Eye (tissue), 1 donor: ENCODE measurements around the gene TENM3.

Experiments used
- DNase-seq: peaks from one replicate; pipeline ENCODE4 v3.0.0-alpha.2; 2015

Gene TENM3

DNA sequence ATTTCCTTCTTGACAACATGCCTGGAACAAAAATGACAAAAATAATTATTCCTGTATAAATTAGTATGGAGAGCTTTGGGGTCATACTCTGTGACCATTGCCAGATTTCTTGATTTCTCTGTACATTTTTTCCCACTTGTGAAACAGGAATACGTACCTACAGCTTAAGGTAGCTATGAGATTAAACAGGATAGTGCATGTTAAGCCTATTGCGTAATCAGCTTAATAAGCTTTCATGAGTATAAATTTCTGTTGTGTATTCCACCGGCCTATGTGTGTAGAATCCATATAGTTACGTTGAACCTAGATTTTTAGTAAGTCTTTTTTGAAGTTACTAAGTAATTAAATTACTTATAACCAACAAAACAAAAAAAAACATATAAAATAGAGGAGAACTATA lies 339.0 kb downstream of the TENM3 start:
- DNase-seq: no peak

DNA sequence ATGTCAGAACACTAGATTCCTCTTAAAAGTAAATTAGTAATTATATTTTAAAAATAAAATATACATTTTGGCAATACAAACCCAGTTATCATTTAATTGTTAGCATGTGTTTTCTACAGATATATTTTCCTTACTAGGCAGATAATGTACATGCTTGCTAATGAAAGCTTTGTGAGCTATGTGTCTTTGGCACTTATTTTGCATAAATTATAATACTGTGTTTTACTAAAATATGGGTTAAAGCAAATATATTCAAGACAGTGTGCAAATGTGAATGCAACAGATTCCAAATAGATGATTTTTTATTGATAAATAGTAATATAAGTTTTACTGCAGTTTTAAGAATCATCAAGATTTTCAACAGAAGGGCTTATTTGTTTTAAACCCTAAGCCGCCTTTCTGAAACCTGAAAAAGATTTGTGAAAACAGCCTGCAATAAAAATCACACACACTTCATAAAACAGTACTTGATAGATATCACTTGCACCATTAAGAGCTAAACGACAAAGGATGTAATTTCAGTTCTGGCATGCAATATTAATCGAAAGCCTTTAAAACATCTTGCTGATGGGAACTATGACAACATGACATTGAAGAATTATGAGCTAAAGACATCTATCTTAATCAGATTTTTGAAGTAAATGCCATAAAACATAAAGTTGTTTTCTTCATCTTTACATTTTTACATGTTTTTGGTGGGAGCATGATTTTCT lies 340.7 kb downstream of the TENM3 start:
- no peak for DNase-seq

DNA sequence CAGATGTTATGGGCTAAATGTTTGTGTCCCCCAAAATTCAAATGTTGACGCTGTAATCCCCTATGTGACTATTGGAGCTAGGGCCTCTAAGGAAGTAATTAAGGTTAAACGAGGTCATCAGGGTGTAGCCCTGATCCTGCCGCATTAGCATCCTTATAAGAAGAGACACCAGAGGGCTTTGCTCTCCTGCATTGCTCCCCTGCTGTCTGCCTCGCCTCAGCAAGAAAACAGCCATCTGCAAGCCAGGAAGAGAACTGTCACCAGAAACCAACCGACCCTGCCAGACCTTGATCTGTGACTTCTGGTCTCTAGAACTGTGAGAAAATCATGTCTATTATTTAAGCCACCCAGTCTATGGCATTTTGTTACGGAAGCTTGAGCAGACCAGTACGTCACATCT lies 342.1 kb downstream of the TENM3 start:
- DNase-seq: no peak

DNA sequence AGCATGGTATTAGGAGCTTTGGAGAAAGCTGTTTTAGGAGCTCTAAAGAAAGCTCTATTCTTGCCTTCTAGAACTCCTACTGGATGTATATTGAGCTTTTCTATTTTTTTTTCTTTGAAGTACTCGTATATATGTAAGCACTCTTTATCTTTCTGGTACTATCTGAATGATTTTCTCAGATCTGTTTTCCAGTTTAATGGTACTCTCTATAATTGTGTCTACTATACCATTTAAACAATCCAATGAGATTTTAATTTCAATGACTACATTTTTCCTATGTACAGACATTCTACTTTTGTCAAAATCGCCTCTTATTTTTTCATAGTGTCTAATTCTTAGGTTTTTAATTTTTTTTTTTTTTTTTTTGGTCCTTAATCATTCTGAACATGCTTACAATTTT lies 345.9 kb downstream of the TENM3 start:
- DNase-seq: no peak

DNA sequence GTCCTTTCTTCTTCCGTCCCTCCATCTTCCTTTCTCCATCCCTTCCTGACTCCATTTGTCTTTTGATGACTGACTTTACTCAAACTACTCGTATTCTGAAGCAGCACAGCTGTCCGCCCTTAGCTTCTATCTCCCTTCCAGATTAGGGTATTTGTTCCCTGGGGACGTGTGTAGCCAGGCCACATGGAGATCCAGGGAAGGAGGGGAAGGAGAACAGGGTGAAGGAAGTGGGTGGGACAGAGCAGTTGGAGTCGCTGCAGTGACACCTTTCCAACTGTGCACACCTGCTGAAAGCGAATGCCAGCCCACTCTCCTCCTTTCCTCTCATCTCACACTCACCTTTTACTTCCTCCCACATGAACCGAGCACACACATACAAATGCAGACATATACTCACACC lies 350.2 kb downstream of the TENM3 start:
- no peak for DNase-seq

DNA sequence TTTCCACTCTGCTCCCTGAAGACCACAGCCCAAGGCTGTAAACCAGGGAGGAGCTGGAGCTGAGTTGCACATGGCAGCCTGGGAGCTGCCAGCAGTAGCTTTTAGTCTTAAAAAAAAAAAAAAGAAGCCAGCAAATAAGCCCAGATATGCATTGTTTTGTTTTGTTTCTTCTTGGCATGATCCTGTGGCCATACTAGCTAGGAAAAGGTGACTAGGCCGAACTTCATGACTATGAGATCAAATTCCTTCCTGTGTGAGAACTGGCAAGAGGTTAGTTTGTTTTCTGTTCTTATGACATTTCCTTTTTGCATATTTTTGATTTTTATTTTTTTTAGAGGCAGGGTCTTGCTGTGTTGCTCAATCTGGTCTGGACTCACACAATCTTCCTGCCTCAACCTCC lies 350.7 kb downstream of the TENM3 start:
- no peak for DNase-seq

DNA sequence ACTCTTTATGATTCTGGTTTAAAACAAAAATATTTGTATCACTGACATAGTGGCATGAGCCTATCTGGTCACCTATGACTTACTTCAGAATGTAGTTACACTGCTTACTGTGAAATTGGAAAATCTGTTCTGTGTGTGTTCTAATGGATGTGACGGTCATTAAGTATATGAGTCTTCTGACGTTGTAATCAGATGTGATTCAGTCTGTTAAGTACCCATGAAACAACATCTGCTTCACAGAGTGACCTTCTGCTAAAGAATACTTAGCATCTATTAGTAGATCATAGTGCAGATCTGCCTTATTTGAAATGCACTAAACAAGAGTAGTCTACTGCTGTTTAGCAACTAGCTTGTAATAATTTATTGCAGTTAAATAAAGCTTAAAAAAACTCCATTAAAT lies 356.9 kb downstream of the TENM3 start:
- DNase-seq: peak; percentile 47

DNA sequence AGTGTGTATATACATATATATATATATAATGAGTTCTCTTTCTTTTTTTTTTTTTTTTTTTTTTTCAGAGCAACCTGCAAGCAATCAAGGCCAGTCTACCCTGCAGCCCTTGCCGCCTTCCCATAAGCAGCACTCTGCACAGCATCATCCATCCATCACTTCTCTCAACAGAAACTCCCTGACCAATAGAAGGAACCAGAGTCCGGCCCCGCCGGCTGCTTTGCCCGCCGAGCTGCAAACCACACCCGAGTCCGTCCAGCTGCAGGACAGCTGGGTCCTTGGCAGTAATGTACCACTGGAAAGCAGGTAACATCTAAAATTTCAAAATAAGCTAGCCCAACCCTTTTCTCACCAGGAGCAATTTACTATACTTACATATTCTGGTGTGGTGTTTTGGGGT lies 357.7 kb downstream of the TENM3 start:
- DNase-seq: no peak

DNA sequence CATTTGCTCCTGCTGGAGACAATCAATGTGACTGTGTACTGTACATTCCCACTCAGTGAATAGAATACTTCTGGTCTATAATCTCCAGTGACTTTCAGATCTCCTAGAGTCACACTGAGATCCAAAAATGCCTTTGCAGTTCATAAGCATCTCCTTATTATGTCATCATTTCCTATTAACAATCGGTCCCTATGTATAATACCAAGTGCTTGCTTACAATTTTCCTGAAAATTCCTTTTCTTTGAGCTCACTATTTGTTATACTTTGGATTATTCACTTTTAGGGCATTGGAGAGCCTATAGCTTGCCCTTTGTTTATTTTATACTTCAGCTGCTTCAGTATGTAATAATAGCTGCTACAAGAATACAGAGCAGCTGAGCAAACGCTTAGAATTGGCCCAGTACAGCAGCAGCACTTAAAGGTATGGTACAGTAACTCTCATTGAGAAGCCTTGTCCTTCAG lies 361.0 kb downstream of the TENM3 start:
- no peak for DNase-seq

DNA sequence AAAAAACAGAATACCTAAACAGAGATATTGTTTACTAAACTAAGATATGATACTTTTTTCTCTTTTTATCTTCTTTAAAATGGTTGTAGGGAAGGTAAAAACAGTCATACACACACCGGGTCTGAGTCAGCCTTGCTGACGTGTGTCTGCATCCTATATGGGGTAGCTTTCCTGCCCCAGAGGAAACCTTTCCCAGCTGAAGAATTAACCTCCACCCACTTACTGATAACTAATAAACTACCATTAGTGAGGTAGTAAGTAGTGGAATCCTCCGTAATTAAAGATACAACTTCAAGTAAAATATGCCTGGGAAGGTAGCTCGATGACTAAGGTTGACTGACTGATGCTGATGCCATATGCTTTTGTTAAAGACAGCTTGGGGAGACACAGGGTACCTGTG lies 361.8 kb downstream of the TENM3 start:
- DNase-seq: no peak

DNA sequence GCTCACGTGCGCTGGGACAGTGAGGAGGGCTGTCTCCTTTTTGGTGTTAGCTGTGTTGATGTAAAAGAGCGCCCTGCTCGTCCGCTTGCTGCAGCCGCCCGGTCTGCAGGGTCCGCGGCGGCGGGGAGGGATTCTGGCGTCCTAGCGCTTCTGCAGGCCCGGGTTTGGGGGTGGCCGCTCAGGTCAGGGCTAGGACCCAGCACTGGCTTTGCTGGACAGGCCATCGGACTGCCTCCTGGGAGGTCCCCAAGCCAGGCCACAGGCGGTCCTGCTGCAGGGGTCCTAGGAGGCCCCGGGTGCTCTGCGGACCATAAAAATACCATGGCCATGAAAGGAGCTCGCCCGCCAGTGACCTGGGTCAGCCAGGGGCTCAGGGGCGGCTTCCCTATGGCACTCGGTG lies 365.3 kb downstream of the TENM3 start:
- no peak for DNase-seq

DNA sequence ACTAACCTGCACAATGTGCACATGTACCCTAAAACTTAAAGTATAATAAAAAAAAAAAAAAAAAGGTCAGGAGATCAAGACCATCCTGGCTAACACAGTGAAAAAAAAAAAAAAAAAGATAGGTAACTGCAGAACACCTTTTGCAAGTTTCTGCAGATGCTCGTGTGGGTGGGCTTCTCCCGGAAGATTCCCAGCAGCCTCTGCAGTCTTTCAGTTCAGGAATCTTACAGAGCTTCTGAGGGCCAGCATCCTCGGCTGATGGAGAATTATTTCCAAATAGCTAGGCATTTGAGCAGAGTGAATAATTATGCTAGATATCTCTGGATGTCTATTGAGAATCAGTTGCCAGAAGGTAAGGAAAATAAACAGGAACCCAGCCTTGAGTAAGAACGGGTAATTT lies 373.3 kb downstream of the TENM3 start:
- no peak for DNase-seq

DNA sequence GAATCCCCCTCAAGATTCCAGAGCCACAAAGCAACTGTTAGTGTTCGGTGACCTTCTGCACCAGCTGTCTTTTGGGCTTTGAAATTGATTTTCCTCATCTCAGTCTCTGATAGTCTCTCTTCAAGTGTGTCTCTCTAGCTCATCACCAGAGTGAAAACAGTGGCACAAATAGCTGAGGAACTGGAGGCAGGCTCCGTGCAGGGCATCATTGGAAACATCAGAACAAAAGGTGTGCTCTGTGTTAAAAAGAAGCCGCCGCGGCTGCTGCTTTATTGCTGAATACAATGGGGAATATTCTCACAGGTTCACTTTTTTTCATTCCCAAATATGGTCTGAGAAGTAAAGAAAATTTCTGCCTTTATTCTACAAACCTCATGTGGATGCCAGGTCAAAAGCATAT lies 376.5 kb downstream of the TENM3 start:
- DNase-seq: peak; percentile 49

DNA sequence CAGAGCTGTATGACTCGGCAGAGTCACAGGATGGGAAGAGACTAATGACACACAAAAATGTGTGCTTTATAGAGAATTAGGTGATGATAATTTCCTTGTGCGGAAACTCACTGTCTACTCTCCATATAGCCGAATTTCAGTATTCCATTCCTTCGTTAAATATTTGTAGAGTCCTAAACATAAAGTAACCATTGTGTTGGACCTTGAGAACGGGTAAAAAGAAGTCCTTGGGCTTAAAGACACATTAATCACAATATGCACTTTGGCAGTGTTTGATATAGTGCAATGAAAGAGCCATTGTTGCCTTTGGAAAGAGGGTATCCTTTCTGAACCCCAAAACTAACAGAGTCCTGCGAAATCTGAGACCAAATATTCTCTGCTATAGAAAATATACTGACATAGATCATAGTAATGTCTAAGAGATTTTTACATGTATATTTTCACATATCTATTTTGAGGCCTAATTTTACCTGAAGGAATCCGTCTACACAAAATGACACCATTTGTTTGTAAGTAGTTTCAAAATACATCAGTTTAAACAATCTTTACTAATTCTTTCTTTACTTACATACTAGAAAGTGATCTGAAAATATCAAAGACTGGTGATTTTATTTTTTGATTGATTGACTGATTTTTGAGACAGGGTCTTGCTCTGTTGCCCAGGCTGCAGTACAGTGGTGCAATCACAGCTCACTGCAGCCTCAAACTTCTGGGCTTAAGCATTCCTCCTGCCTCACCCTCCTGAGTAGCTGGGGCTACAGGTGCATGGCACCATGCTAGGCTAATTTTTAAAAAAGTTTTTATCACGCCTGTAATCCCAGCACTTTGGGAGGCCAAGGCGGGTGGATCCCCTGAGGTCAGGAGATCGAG lies 377.1 kb downstream of the TENM3 start:
- no peak for DNase-seq

DNA sequence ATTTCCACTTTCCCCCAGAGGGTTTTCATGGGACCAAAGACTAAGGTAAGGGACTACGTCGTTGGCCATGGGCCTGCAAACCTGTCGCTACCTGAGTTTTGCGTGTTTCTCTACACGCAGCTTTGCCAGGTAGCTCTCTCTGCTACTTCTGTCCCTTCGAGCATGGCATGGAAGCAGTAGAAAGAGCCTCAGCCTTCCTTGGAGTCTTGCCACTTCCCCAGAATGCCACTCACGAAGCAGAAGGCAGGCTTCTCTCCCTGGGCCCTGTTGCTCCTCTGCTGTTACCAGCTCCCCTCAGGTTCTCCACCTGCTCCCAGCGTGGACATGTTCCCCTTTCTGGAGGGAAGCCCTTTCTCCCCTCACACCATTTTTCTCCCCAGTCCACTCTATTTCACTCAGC lies 381.1 kb downstream of the TENM3 start:
- no peak for DNase-seq

DNA sequence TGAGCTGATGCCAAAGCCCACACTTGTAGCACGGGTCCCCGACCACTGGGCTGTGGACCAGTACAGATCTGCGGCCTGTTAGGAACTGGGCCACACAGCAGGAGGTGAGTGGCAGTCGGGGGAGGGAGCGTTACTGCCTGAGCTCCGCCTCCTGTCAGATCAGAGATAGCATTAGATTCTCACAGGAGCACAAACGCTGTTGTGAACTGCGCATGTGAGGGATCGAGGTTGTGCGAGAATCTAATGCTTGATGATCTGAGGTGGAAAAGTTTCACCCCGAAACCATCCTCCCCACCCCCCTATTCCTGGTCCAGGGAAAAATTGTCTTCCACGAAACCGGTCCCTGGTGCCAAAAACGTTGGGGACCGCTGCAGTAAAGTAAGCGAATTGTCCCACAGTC lies 382.0 kb downstream of the TENM3 start:
- DNase-seq: no peak

DNA sequence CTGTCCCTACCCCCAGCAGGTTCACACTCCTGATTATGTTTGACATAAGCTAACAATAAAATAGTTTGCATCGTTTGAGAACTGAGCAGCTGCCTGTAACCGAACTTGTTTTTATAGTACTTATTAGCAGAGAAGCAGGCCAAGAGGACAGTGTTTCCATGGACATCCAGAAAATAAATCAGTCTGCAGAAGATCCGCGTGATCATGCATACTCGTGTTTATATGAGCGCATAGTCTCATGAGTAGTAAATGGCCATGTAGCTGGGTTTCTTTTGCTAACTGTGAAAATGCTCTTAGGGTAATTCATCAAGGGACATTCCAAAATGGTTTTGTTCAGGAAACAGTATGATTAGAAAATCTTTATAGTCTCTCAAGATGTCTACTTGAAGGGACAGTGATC lies 384.8 kb downstream of the TENM3 start:
- DNase-seq: no peak

DNA sequence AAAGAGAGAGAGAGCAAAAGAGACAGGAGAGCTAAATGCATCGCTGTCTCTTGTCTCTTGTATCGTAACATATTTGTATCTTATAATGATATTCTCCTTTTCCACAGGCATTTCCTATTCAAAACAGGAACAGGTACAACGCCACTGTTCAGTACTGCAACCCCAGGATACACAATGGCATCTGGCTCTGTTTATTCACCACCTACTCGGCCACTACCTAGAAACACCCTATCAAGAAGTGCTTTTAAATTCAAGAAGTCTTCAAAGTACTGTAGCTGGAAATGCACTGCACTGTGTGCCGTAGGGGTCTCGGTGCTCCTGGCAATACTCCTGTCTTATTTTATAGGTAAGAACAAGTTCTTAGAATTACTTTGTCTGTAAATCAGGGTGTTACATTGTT lies 385.3 kb downstream of the TENM3 start:
- no peak for DNase-seq

DNA sequence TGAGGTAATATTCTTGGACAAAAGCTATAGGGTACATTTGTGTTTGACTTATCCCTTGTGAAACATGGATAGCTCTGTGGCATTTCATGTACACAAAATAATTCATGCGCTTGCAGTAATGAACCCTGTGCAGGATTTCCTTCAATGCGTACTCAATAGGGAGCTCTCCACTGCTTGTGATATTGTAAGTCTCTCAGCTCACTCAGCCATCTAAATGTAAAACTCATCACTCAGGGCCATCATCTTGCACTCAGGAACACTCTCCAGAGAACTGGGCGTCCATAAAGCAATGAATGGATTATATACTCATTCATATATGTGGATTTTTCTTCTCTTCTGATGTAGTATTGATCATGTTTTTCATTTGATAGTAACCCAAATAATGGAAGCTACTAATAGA lies 385.9 kb downstream of the TENM3 start:
- DNase-seq: peak; percentile 59

DNA sequence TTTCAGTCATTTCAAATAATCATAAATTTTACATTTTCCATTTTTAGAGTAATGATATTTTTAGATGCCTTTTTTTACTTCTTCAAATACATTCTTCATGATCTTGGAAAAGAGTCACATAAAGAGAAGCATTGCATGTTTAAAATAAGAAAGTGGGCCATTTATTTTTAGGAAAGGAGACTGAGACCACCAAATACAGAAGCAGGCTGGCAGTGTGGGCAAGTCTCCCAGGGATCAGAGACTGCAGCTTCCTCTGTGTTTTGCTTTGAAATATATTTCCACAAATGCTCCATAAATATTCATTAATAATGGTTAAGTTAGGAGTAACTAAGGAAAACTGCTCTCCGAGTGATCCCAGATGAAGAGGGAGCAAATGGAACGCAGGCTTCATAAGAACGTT lies 397.3 kb downstream of the TENM3 start:
- no peak for DNase-seq

DNA sequence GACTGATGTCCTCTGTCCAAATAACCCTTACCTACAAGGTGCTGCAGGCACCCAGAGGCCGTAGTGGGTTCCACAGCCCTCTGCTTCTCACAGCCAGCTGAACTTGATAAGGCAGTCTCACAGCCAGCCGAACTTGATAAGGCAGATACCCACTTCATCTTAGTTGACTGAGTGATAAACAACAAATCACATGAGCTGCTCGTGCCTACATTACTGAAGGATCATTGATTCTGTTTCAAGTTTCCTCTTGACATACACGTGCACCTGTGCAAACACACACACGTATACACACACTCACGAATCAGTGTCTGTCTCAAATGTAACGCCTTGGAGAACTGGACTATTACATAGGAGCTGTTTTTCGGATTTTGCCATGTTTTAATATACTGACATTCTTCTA lies 397.7 kb downstream of the TENM3 start:
- no peak for DNase-seq

DNA sequence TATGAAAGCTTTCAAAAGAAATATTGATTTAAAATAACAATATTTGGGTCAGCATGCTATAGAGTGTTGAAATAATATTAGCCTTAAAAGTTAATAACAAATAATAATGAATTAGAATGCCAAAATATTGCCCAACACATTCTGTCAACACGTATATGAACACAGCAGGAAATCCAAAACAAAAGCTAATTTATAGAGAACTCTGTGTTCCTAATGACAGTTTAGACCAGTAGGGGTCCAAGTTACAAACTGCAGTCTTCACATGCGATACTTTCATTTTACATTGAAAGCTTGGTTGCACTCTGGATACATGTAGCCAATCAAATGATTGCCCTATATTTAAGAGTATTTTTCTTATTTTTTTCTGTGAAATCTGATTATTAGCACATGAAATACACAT lies 399.6 kb downstream of the TENM3 start:
- peak; percentile 37 for DNase-seq

DNA sequence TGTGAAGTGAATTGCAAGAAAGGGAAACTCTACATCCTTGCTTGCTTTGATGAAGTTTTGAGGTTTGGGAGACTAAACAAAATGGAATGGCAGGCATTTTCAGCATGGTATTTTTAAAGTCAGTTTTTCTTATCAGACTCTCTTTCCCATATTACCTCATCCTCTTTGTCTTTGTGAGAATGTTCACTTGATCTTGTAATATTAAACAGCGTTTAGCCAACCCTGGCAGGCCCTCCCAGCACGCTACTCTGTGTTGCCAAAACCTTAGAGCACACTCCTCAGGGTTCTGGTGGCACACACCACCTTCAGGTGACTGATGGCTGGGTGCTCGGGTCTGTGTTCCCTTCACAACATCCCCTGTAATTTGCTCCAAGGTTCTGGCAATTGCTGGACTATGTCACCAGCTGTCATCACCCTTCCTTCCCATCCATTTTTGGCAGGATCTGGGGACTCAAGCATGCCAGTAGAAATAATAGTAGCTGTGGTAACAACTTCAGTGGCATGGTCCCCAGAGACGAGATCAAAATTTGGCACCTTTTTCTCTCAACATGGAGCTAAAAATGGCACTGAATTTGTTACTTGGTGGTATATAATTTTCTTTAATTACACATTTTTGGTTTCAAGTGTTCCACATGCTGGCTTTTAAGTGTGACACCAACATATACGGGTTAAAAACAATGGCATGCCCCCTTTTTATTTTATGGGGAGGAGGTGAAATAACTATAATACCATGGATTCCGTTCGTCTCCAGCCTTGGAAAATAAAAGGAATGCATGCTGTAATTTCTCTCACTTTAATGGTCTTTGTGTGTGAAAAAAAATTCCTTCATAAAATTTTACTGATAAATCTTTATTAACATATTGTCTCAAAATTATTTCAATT lies 400.8 kb downstream of the TENM3 start:
- DNase-seq: no peak

DNA sequence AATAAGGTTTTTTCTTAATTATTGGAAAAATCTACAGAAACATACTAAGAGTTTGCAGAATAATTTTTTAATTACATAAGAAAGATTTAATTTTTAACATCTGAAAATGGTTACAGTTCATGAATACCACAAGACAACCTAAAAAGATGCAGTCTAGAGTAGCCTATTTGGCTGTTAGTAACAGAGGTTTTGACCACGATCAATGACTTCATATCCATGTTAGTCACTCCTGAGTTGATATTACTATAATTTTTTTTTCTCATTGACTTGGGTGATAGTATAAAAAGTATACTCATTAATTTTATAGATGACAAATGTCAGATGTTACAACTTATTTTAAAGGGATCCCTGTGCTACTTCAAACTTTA lies 401.5 kb downstream of the TENM3 start:
- no peak for DNase-seq
